HG02943 (cell line): Measurements from ENCODE around the gene PMEPA1.

Experiments
- ATAC-seq: cut with Tn5 transposase; IDR thresholded peaks from one replicate; pipeline ENCODE4 v1.9.1; 2021; ENCODE audit warnings: mild to moderate bottlenecking, low read depth, moderate library complexity; ENCODE audit not compliant: unreplicated experiment

Gene PMEPA1

GRCh38 chr20:57664924-57665588 is 44.8 kb downstream of the PMEPA1 start:
- no peak for ATAC-seq

- ATAC-seq: no peak
These were observed 45.3 kb downstream of the PMEPA1 start for GRCh38 chr20:57664476-57664875.

- ATAC-seq: no peak
These were observed 45.9 kb downstream of the PMEPA1 start for GRCh38 chr20:57663681-57664451.

- no peak for ATAC-seq
These were observed 46.6 kb downstream of the PMEPA1 start for GRCh38 chr20:57663241-57663640.

GRCh38 chr20:57662456-57663240 is 47.2 kb downstream of the PMEPA1 start:
- no peak for ATAC-seq

- ATAC-seq: no peak
These were observed 47.9 kb downstream of the PMEPA1 start for GRCh38 chr20:57661746-57662455.

GRCh38 chr20:57660922-57661745 is 48.7 kb downstream of the PMEPA1 start:
- ATAC-seq: no peak

GRCh38 chr20:57660181-57660921 is 49.5 kb downstream of the PMEPA1 start:
- no peak for ATAC-seq

- no peak for ATAC-seq
These were observed 50.2 kb downstream of the PMEPA1 start for GRCh38 chr20:57659517-57660180.

- no peak for ATAC-seq
These were observed 50.8 kb downstream of the PMEPA1 start for GRCh38 chr20:57658833-57659516.

GRCh38 chr20:57658447-57658832 is 51.4 kb downstream of the PMEPA1 start:
- ATAC-seq: no peak

- ATAC-seq: no peak
These were observed 52.0 kb downstream of the PMEPA1 start for GRCh38 chr20:57657535-57658446.

GRCh38 chr20:57656821-57657534 is 52.8 kb downstream of the PMEPA1 start:
- ATAC-seq: no peak

GRCh38 chr20:57656252-57656820 is 53.5 kb downstream of the PMEPA1 start:
- ATAC-seq: no peak

GRCh38 chr20:57655809-57656155 is 54.0 kb downstream of the PMEPA1 start:
- no peak for ATAC-seq
